Astrocyte of the spinal cord (primary cell): Measurements from ENCODE around the gene PRXL2B.

Experiments
- DNase-seq: peaks from one replicate; pipeline ENCODE4 v3.0.0; 2011; ENCODE audit warnings: low read depth, low spot score
- H3K4me3 ChIP-seq: 2 replicates; pipeline ENCODE4 v1.5.1; 2011; ENCODE audit warnings: low read depth, mild to moderate bottlenecking, low read length, moderate library complexity
- CTCF ChIP-seq: IDR thresholded peaks from 2 replicates; pipeline ENCODE4 v1.5.1; 2012; ENCODE audit warnings: low read depth, mild to moderate bottlenecking, low read length, inconsistent platforms
- in situ Hi-C: cut with HindIII; loops from 2 replicates; pipeline ENCODE4 v1.10.0; 2017; ENCODE audit warnings: low sequenced_read_pairs

PRXL2B gene

GRCh38 chr1:2541619-2542245, 44.8 kb upstream of the PRXL2B start:
- DNase-seq: no peak
- TF ChIP-seq CTCF: no peak
- H3K4me3 ChIP-seq: no peak overlapping the region
- in situ Hi-C loops: no loop called here

- no peak for DNase-seq
- in situ Hi-C loops: no loop called here
- no peak for TF ChIP-seq CTCF
- no peak overlapping the region for H3K4me3 ChIP-seq
Measured at GRCh38 chr1:2542246-2542915, 44.2 kb upstream of the PRXL2B start.

- H3K4me3 ChIP-seq: no peak overlapping the region
- in situ Hi-C loops: no loop called here
- TF ChIP-seq CTCF: no peak
- peak; percentile 50 for DNase-seq
Measured at GRCh38 chr1:2543543-2544092, 43.0 kb upstream of the PRXL2B start.

- TF ChIP-seq CTCF: no peak
- peak; percentile 46 for DNase-seq
- in situ Hi-C loops: no loop called here
- H3K4me3 ChIP-seq: no peak overlapping the region
Measured at GRCh38 chr1:2544093-2544874, 42.3 kb upstream of the PRXL2B start.

GRCh38 chr1:2544875-2545640, 41.5 kb upstream of the PRXL2B start:
- TF ChIP-seq CTCF: no peak
- no peak overlapping the region for H3K4me3 ChIP-seq
- no peak for DNase-seq
- in situ Hi-C loops: no loop called here
